DND-41 (cell line): Measurements from ENCODE around the gene TXNDC17.

Experiments used
- ATAC-seq: fragments of 200-7000 bp; cut with Tn5 transposase; 3 replicates; pipeline ENCODE4 v1.9.1; 2021; ENCODE audit warnings: low read depth; ENCODE audit not compliant: insufficient read depth
- DNase-seq: peaks from one replicate; pipeline ENCODE4 v3.0.0-alpha.2; 2020
- H2AFZ ChIP-seq: 2 replicates; pipeline ENCODE4 v1.6.0; 2012; ENCODE audit warnings: low read depth, low read length
- H3K27ac ChIP-seq: 2 replicates; pipeline ENCODE4 v1.5.1; 2012; ENCODE audit warnings: low read length, inconsistent platforms
- H3K27me3 ChIP-seq: fragments of 200-600 bp; sonication (generic); 2 replicates; pipeline ENCODE4 v1.6.0; 2012; ENCODE audit warnings: low read length, mild to moderate bottlenecking, inconsistent platforms; ENCODE audit not compliant: insufficient read depth, poor library complexity
- H3K36me3 ChIP-seq: 2 replicates; pipeline ENCODE4 v1.5.1; 2012; ENCODE audit warnings: low read length, inconsistent platforms; ENCODE audit not compliant: insufficient read depth
- H3K4me1 ChIP-seq: 2 replicates; pipeline ENCODE4 v1.5.1; 2012; ENCODE audit warnings: mild to moderate bottlenecking, low read length; ENCODE audit not compliant: insufficient read depth
- H3K4me2 ChIP-seq: 2 replicates; pipeline ENCODE4 v1.6.0; 2012; ENCODE audit warnings: mild to moderate bottlenecking, moderate library complexity, low read length, inconsistent platforms; ENCODE audit not compliant: insufficient read depth
- H3K4me3 ChIP-seq, 2 experiments: fragments of 200-600 bp in 1 of 2; shearing (Covaris generic) in 1 of 2; 2 replicates each; pipeline ENCODE4 v1.5.1; 2012 to 2016; ENCODE audit warnings: inconsistent platforms in 2 of 2, low read length in 2 of 2, mild to moderate bottlenecking in 2 of 2, low read depth in 1 of 2, moderate library complexity in 1 of 2
- H3K79me2 ChIP-seq: 2 replicates; pipeline ENCODE4 v1.6.0; 2012; ENCODE audit warnings: low read length, inconsistent platforms; ENCODE audit not compliant: insufficient read depth
- H3K9ac ChIP-seq: 2 replicates; pipeline ENCODE4 v1.6.0; 2012; ENCODE audit warnings: low read depth, mild to moderate bottlenecking, inconsistent platforms, low read length, moderate library complexity
- H3K9me3 ChIP-seq: 2 replicates; pipeline ENCODE4 v1.5.1; 2012; ENCODE audit warnings: low read length, moderate library complexity, mild to moderate bottlenecking, inconsistent platforms; ENCODE audit not compliant: insufficient read depth, severe bottlenecking
- H4K20me1 ChIP-seq: 2 replicates; pipeline ENCODE4 v1.6.0; 2012; ENCODE audit warnings: low read length; ENCODE audit not compliant: insufficient read depth
- EZH2 ChIP-seq: IDR thresholded peaks from 3 replicates; pipeline ENCODE4 v1.6.1; 2012; ENCODE audit warnings: borderline replicate concordance, low read depth, mild to moderate bottlenecking, moderate library complexity, low read length, inconsistent platforms; ENCODE audit not compliant: severe bottlenecking
- TF ChIP-seq, protein P1 (sequence below): IDR thresholded peaks from 2 replicates; pipeline ENCODE4 v1.5.1; 2012; ENCODE audit warnings: borderline replicate concordance, low read length, moderate library complexity, mild to moderate bottlenecking; ENCODE audit not compliant: poor library complexity, severe bottlenecking; ENCODE audit errors: extremely low read depth

TXNDC17 gene

DNA sequence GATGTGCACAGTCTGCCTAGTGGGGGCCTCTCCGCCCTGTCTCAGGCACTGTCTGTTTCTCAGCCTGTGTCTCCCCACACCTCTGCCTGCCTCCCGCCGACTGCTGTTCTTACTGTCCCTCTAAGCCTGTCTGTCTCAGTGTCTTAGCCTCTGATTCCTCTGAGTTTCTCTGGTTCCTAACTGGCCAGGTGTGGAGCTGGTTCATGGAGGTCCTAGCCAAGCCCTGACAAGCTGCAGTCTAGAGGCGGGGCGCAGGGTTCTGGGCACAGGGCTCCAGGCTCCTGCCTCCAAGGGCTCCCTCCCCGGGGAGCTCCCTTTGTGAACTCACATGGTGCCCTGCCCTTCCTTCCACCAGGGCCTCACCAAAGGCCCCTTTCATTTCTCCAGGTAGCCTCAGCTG is 30.1 kb downstream of the TXNDC17 start:
- Histone ChIP-seq H3K9ac (no peak overlapping the region), H3K36me3 (no peaks in the 10 kb centered on the region), H3K4me3 (no peak overlapping the region), H3K27ac (no peak overlapping the region), H3K9me3 (no peaks in the 10 kb centered on the region), H3K4me2 (no peak overlapping the region), H4K20me1 (peaks cover 17% of the 10 kb centered on the region), H3K27me3 (peaks cover 22% of the 10 kb centered on the region), H3K79me2 (no peaks in the 10 kb centered on the region), H3K4me1 (no peaks in the 10 kb centered on the region), H2AFZ (no peak overlapping the region)
- ATAC-seq (no peak), DNase-seq (no peak)
- no peak for TF ChIP-seq EZH2
- TF ChIP-seq, protein P1, sequence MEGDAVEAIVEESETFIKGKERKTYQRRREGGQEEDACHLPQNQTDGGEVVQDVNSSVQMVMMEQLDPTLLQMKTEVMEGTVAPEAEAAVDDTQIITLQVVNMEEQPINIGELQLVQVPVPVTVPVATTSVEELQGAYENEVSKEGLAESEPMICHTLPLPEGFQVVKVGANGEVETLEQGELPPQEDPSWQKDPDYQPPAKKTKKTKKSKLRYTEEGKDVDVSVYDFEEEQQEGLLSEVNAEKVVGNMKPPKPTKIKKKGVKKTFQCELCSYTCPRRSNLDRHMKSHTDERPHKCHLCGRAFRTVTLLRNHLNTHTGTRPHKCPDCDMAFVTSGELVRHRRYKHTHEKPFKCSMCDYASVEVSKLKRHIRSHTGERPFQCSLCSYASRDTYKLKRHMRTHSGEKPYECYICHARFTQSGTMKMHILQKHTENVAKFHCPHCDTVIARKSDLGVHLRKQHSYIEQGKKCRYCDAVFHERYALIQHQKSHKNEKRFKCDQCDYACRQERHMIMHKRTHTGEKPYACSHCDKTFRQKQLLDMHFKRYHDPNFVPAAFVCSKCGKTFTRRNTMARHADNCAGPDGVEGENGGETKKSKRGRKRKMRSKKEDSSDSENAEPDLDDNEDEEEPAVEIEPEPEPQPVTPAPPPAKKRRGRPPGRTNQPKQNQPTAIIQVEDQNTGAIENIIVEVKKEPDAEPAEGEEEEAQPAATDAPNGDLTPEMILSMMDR, result no peak

DNA sequence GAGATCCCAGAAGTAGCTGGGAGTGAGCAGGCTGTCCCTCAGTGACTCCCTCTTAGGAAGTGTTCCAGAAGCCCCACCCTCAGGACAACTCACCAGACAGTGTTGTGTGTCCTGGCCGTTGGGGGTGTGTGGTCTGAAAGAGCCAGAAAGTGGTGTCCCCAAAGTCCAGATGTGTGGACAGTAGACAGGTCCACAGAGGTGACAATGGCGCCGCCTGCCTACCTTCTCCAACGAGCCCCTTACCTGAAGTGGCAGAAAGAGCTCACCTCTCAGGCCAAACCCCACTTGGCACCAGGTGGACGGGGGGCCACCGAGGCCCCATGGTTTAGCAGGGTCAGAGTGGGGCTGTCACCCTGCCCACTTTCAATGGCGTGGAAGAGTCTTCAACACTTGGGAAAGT is 30.6 kb downstream of the TXNDC17 start:
- Histone ChIP-seq H3K4me2 (no peak overlapping the region), H3K79me2 (no peaks in the 10 kb centered on the region), H3K4me3 (no peak overlapping the region), H3K9ac (no peak overlapping the region), H3K27ac (no peak overlapping the region), H3K9me3 (no peaks in the 10 kb centered on the region), H3K4me1 (no peaks in the 10 kb centered on the region), H2AFZ (no peak overlapping the region), H4K20me1 (peaks cover 16% of the 10 kb centered on the region), H3K27me3 (peaks cover 26% of the 10 kb centered on the region), H3K36me3 (no peaks in the 10 kb centered on the region)
- no peak for TF ChIP-seq EZH2
- TF ChIP-seq, protein P1, result no peak
- ATAC-seq, result no peak
- no peak for DNase-seq

DNA sequence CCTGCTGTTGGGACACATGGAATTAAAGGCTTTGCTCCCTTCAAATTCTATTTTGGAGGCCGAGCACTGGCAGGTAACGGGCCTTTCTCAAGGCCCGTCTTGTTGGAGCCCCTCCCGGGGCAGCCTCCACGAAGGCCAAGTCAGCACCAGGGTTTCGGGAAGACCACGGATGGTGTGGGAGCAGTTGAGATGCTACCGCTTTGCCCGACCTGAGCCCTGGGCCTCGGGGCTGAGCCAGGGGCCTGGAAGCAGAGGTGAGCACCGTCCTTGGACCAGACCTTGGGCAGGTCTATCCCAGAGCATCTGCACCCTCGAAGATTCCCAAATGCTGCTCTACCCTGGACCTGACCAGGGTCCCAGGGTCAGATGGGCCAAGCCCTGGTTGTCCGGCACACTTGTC is 33.7 kb downstream of the TXNDC17 start:
- no peak overlapping the region for H3K4me2 ChIP-seq
- H3K9me3 ChIP-seq, result no peaks in the 10 kb centered on the region
- ATAC-seq (no peak), DNase-seq (no peak)
- no peaks in the 10 kb centered on the region for H3K4me1 ChIP-seq
- TF ChIP-seq, protein P1, result no peak
- TF ChIP-seq EZH2, result no peak
- H3K9ac ChIP-seq, result no peak overlapping the region
- H3K79me2 ChIP-seq, result no peaks in the 10 kb centered on the region
- no peaks in the 10 kb centered on the region for H3K36me3 ChIP-seq
- H3K4me3 ChIP-seq, result no peak overlapping the region
- peaks cover 29% of the 10 kb centered on the region for H4K20me1 ChIP-seq
- H3K27ac ChIP-seq, result no peak overlapping the region
- peaks cover 44% of the 10 kb centered on the region for H3K27me3 ChIP-seq
- no peak overlapping the region for H2AFZ ChIP-seq
